IMR-90 (cell line): Measurements from ENCODE around the gene KCNH2. TPM values are rescaled to one million over a fixed set of nuclear protein-coding genes. Genes with fewer than 3 reads are reported as not detected.

Experiments
- ATAC-seq: fragments of 200-7000 bp; cut with Tn5 transposase; 2 replicates; pipeline ENCODE4 v1.9.1; 2020; ENCODE audit warnings: low read depth, mild to moderate bottlenecking, moderate library complexity
- BruUV-seq: library from RNA; stranded (reverse); fragments of 400-500 nt; replicated peaks from 2 replicates; lab custom pipeline; 2021; lab: Mats Ljungman, UMichigan
- CTCF ChIA-PET: fragments of 300-600 bp; formaldehyde crosslinking; extraction: SDS; loops from one replicate; lab custom pipeline; 2021; ENCODE audit warnings: antibody characterized with exemption; lab: Yijun Ruan, JAX
- POLR2A ChIA-PET: fragments of 300-600 bp; sonication (Branson Sonifier 250); formaldehyde crosslinking; loops from one replicate; lab custom pipeline; 2022; ENCODE audit warnings: antibody characterized with exemption; ENCODE audit not compliant: unreplicated experiment; lab: Charles Lee
- DNase-seq: peaks from one replicate; pipeline ENCODE4 v3.0.0; 2013
- H2AFZ ChIP-seq: replicated peaks from 2 replicates; pipeline ENCODE3; 2013; ENCODE audit warnings: low read length, mild to moderate bottlenecking; ENCODE audit not compliant: poor library complexity
- H2AK5ac ChIP-seq: 2 replicates; pipeline ENCODE4 v1.6.1; 2013; ENCODE audit warnings: low read depth, low read length, inconsistent platforms
- H2AK9ac ChIP-seq: replicated peaks from 2 replicates; pipeline ENCODE3; 2013; ENCODE audit warnings: mild to moderate bottlenecking, low read depth, low read length, moderate library complexity; ENCODE audit not compliant: poor library complexity
- H2BK120ac ChIP-seq: 2 replicates; pipeline ENCODE4 v1.6.1; 2013; ENCODE audit warnings: low read depth, low read length, inconsistent platforms
- H2BK15ac ChIP-seq: 3 replicates; pipeline ENCODE4 v1.6.1; 2013; ENCODE audit warnings: low read depth, low read length, inconsistent platforms
- H2BK20ac ChIP-seq: 2 replicates; pipeline ENCODE4 v1.6.1; 2013; ENCODE audit warnings: low read depth, mild to moderate bottlenecking, inconsistent platforms, low read length, moderate library complexity
- H2BK5ac ChIP-seq: 2 replicates; pipeline ENCODE4 v1.6.1; 2013; ENCODE audit warnings: mild to moderate bottlenecking, low read depth, low read length, inconsistent platforms; ENCODE audit not compliant: poor library complexity, severe bottlenecking
- H3K14ac ChIP-seq: replicated peaks from 2 replicates; pipeline ENCODE4 v1.6.1; 2013; ENCODE audit warnings: low read depth, low read length, inconsistent platforms
- H3K18ac ChIP-seq: 2 replicates; pipeline ENCODE4 v1.6.1; 2013; ENCODE audit warnings: low read depth, low read length, control low read depth
- H3K23ac ChIP-seq: 2 replicates; pipeline ENCODE4 v1.6.1; 2013; ENCODE audit warnings: low read depth, low read length, inconsistent platforms
- H3K27ac ChIP-seq: 2 replicates; pipeline ENCODE4 v1.5.1; 2013; ENCODE audit warnings: mild to moderate bottlenecking, control low read depth, low read length; ENCODE audit not compliant: insufficient read depth
- H3K27me3 ChIP-seq: 2 replicates; pipeline ENCODE4 v1.6.1; 2013; ENCODE audit warnings: low read length; ENCODE audit not compliant: control insufficient read depth, insufficient read depth
- H3K36me3 ChIP-seq: 2 replicates; pipeline ENCODE4 v1.6.1; 2013; ENCODE audit warnings: low read length, mixed read lengths; ENCODE audit not compliant: control insufficient read depth, insufficient read depth
- H3K4ac ChIP-seq: 2 replicates; pipeline ENCODE4 v1.6.1; 2013; ENCODE audit warnings: low read depth, low read length, inconsistent platforms
- H3K4me1 ChIP-seq: 2 replicates; pipeline ENCODE4 v1.6.1; 2013; ENCODE audit warnings: low read length, mixed read lengths; ENCODE audit not compliant: control insufficient read depth, insufficient read depth
- H3K4me2 ChIP-seq: 2 replicates; pipeline ENCODE4 v1.6.1; 2013; ENCODE audit warnings: low read depth, mild to moderate bottlenecking, control low read depth, low read length, moderate library complexity
- H3K4me3 ChIP-seq: 2 replicates; pipeline ENCODE4 v1.5.1; 2013; ENCODE audit warnings: low read depth, mild to moderate bottlenecking, control low read depth, low read length, moderate library complexity; ENCODE audit not compliant: insufficient read depth
- H3K56ac ChIP-seq: 2 replicates; pipeline ENCODE4 v1.6.1; 2013; ENCODE audit warnings: low read length, inconsistent platforms; ENCODE audit not compliant: insufficient read depth; ENCODE audit errors: extremely low read depth
- H3K79me1 ChIP-seq, 2 experiments: 2 replicates each; pipeline ENCODE4 v1.6.1; 2013; ENCODE audit warnings: low read length in 2 of 2, inconsistent platforms in 1 of 2, low read depth in 1 of 2
- H3K9ac ChIP-seq: 2 replicates; pipeline ENCODE4 v1.6.1; 2013; ENCODE audit warnings: low read depth, low read length, control low read depth
- H3K9me1 ChIP-seq: 2 replicates; pipeline ENCODE4 v1.6.1; 2013; ENCODE audit warnings: low read length, inconsistent platforms; ENCODE audit not compliant: insufficient read depth
- H3K9me3 ChIP-seq: 2 replicates; pipeline ENCODE4 v1.6.1; 2013; ENCODE audit warnings: low read length; ENCODE audit not compliant: control insufficient read depth, insufficient read depth
- H4K20me1 ChIP-seq: 2 replicates; pipeline ENCODE4 v1.6.1; 2013; ENCODE audit warnings: low read length, inconsistent platforms; ENCODE audit not compliant: insufficient read depth
- H4K5ac ChIP-seq: 2 replicates; pipeline ENCODE4 v1.6.1; 2013; ENCODE audit warnings: mild to moderate bottlenecking, low read depth, low read length, control low read depth
- H4K8ac ChIP-seq, 2 experiments: 2 replicates each; pipeline ENCODE4 v1.6.1; 2013; ENCODE audit warnings: low read depth in 2 of 2, low read length in 2 of 2, control low read depth in 1 of 2, inconsistent platforms in 1 of 2
- H4K91ac ChIP-seq: 2 replicates; pipeline ENCODE4 v1.6.1; 2013; ENCODE audit warnings: low read depth, low read length, inconsistent platforms; ENCODE audit not compliant: insufficient read depth
- MAZ ChIP-seq: IDR thresholded peaks from 2 replicates; pipeline ENCODE4 v1.6.1; 2012; ENCODE audit warnings: low read depth, mild to moderate bottlenecking, low read length, improper control_type of control experiment, moderate library complexity, borderline replicate concordance
- WGBS, 2 experiments: methylation state at CpG; one replicate each; pipeline versions ENCODE4 v1.1.5 to v1.1.7; 2013; ENCODE audit warnings: missing lambda C conversion rate in 2 of 2; ENCODE audit not compliant: insufficient read length in 1 of 2; ENCODE audit errors: extremely low coverage in 2 of 2; 5-methylcytosine and 5-hydroxymethylcytosine counted together
- dilution Hi-C: fragments of 300-500 bp; cut with HindIII; formaldehyde crosslinking; loops from one replicate; pipeline ENCODE4 v1.14.3; 2018; ENCODE audit warnings: low sequenced_read_pairs; ENCODE audit not compliant: unreplicated experiment
- in situ Hi-C: fragments of 300-500 bp; cut with MboI; formaldehyde crosslinking; loops from 3 replicates; pipeline ENCODE4 v1.14.3; 2019; ENCODE audit warnings: low sequenced_read_pairs, inconsistent platforms, mixed read lengths
- intact Hi-C: fragments of 100-400 bp; cut with micrococcal nuclease; formaldehyde crosslinking; loops from 2 replicates; pipeline ENCODE4 v1.10.0; 2022
- polyA plus RNA-seq, 3 experiments: library from polyadenylated mRNA; depleted of rRNA; stranded (reverse); fragments of >200 nt; gene quantifications; 2 replicates each; pipeline ENCODE4 v1.2.3, GENCODE V29; 2012; ENCODE audit warnings: low replicate concordance in 1 of 3
- total RNA-seq: library from RNA; depleted of rRNA; stranded (reverse); fragments of >200 nt; gene quantifications from 2 replicates; pipeline ENCODE4 v1.2.3, GENCODE V29; 2012
- TF ChIP-seq, protein P1 (sequence below): conservative IDR thresholded peaks from 2 replicates; pipeline ENCODE4 v1.5.1; 2012; ENCODE audit warnings: mild to moderate bottlenecking, low read depth, low read length, improper control_type of control experiment

KCNH2 gene
- total and polyA plus RNA-seq, 2 of the 4 experiments (the other 2 are of a cell fraction) = 0.90 to 2.1 TPM

DNA sequence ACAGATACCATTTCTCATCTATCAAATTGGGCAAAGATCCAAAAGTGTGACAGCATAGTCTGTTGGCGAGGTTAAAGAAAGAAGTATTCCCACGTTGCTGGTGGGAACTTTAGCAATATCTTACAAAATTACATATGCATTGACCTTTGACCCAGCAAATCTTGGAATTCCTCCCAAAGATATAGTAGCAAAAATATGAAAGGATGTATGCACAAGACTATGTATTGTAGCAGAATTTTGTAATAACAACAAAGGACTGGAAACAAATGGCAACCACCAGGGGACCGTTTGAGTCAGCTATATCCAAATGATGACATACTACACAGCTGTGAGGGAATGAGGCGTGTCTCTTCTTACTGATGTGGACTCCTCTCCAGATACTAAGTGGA is 50.2 kb downstream of the KCNH2 start:
- Histone ChIP-seq H3K18ac (no peak overlapping the region), H3K27me3 (peaks cover 7% of the 10 kb centered on the region; the same call in 1 of the 2 replicates), H4K20me1 (no peaks in the 10 kb centered on the region), H3K4me1 (peaks cover 2% of the 10 kb centered on the region; the same call in 1 of the 2 replicates), H4K5ac (no peak overlapping the region), H2AFZ (no peak overlapping the region), H3K27ac (no peak overlapping the region), H4K91ac (no peak overlapping the region), H3K4me2 (no peak overlapping the region), H2AK5ac (no peak overlapping the region), H3K56ac (no peak overlapping the region), H3K4ac (no peak overlapping the region), H3K23ac (no peak overlapping the region), H2BK15ac (no peak overlapping the region), H2BK20ac (no peak overlapping the region), H3K9me1 (no peaks in the 10 kb centered on the region), H4K8ac (no peak overlapping the region), H2BK120ac (no peak overlapping the region), H2BK5ac (no peak overlapping the region), H3K9ac (no peak overlapping the region), H3K14ac (no peak overlapping the region), H3K9me3 (no peaks in the 10 kb centered on the region), H3K36me3 (no peaks in the 10 kb centered on the region), H3K79me1 (no peaks in the 10 kb centered on the region), H2AK9ac (no peak overlapping the region), H3K4me3 (no peak overlapping the region)
- dilution Hi-C loops (no loop called here), in situ Hi-C loops (no loop called here), intact Hi-C loops (no loop called here)
- no CpG with 5 or more reads among the region's 4 CpGs for WGBS, 2 experiments
- ChIA-PET CTCF (no interaction called here), POLR2A (no interaction called here)
- no peak for TF ChIP-seq MAZ
- TF ChIP-seq, protein P1, sequence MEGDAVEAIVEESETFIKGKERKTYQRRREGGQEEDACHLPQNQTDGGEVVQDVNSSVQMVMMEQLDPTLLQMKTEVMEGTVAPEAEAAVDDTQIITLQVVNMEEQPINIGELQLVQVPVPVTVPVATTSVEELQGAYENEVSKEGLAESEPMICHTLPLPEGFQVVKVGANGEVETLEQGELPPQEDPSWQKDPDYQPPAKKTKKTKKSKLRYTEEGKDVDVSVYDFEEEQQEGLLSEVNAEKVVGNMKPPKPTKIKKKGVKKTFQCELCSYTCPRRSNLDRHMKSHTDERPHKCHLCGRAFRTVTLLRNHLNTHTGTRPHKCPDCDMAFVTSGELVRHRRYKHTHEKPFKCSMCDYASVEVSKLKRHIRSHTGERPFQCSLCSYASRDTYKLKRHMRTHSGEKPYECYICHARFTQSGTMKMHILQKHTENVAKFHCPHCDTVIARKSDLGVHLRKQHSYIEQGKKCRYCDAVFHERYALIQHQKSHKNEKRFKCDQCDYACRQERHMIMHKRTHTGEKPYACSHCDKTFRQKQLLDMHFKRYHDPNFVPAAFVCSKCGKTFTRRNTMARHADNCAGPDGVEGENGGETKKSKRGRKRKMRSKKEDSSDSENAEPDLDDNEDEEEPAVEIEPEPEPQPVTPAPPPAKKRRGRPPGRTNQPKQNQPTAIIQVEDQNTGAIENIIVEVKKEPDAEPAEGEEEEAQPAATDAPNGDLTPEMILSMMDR = 0 out of 2 replicates have a peak, but pooled peaks have one; percentile 10
- peak; percentile 7 for DNase-seq
- BruUV-seq = no TSS peak
- ATAC-seq = peak; percentile 51
